ENCODE results near the gene XAB2.

The XAB2 gene

GRCh38 chr19:7610491-7611240, 18.7 kb downstream of the XAB2 start:
- Histone ChIP-seq H3K27me3 (replicated peaks) (no peaks in the 10 kb centered on the region), H3K4me3 (ENCODE audit: low read depth, low read length) (no peak overlapping the region), H3K36me3 (replicated peaks) (no peaks in the 10 kb centered on the region), H3K27ac (no peak overlapping the region)
- TF ChIP-seq CTCF (IDR thresholded peaks at IDR 0.05; ENCODE audit: low read depth, low read length, missing control alignments) = no peak
- no peak for DNase-seq
- in situ Hi-C loops (cut with HindIII; ENCODE audit: low pct_ligation_motif_present, low sequenced_read_pairs) = no loop called here

GRCh38 chr19:7607874-7608560, 21.3 kb downstream of the XAB2 start:
- no peak for DNase-seq
- Histone ChIP-seq H3K36me3 (replicated peaks) (no peaks in the 10 kb centered on the region), H3K27me3 (replicated peaks) (no peaks in the 10 kb centered on the region), H3K27ac (no peak overlapping the region), H3K4me3 (ENCODE audit: low read depth, low read length) (no peak overlapping the region)
- in situ Hi-C loops (cut with HindIII; ENCODE audit: low pct_ligation_motif_present, low sequenced_read_pairs) = no loop called here
- no peak for TF ChIP-seq CTCF (IDR thresholded peaks at IDR 0.05; ENCODE audit: low read depth, low read length, missing control alignments)

GRCh38 chr19:7607212-7607873, 22.0 kb downstream of the XAB2 start:
- H3K27me3 ChIP-seq (replicated peaks) = no peaks in the 10 kb centered on the region
- DNase-seq = no peak
- H3K36me3 ChIP-seq (replicated peaks) = no peaks in the 10 kb centered on the region
- TF ChIP-seq CTCF (IDR thresholded peaks at IDR 0.05; ENCODE audit: low read depth, low read length, missing control alignments) = no peak
- in situ Hi-C loops (cut with HindIII; ENCODE audit: low pct_ligation_motif_present, low sequenced_read_pairs) = no loop called here
- no peak overlapping the region for H3K4me3 ChIP-seq (ENCODE audit: low read depth, low read length)
- H3K27ac ChIP-seq = no peak overlapping the region

GRCh38 chr19:7606289-7606688, 23.1 kb downstream of the XAB2 start:
- no peak for DNase-seq
- Histone ChIP-seq H3K27me3 (replicated peaks) (no peaks in the 10 kb centered on the region), H3K4me3 (ENCODE audit: low read depth, low read length) (no peak overlapping the region), H3K27ac (no peak overlapping the region), H3K36me3 (replicated peaks) (no peaks in the 10 kb centered on the region)
- in situ Hi-C loops (cut with HindIII; ENCODE audit: low pct_ligation_motif_present, low sequenced_read_pairs) = no loop called here
- TF ChIP-seq CTCF (IDR thresholded peaks at IDR 0.05; ENCODE audit: low read depth, low read length, missing control alignments) = no peak

- Histone ChIP-seq H3K27me3 (replicated peaks) (no peaks in the 10 kb centered on the region), H3K36me3 (replicated peaks) (no peaks in the 10 kb centered on the region), H3K27ac (no peak overlapping the region), H3K4me3 (ENCODE audit: low read depth, low read length) (no peak overlapping the region)
- DNase-seq = no peak
- TF ChIP-seq CTCF (IDR thresholded peaks at IDR 0.05; ENCODE audit: low read depth, low read length, missing control alignments) = no peak
- in situ Hi-C loops (cut with HindIII; ENCODE audit: low pct_ligation_motif_present, low sequenced_read_pairs) = no loop called here
These were observed 23.7 kb downstream of the XAB2 start for GRCh38 chr19:7605490-7606222.

Data from brain microvascular endothelial cell (primary cell).